Heart left ventricle (tissue), 16 donors: ENCODE measurements around the gene SLC66A2. TPM values are rescaled to one million over a fixed set of nuclear protein-coding genes. Genes with fewer than 3 reads are reported as not detected.

Experiments used
- ATAC-seq, 4 donors: fragments of 200-7000 bp; cut with Tn5 transposase; one replicate each; pipeline ENCODE4 v1.9.1; 2020 to 2022; ENCODE audit warnings: moderate library complexity in 4 of 4, mild to moderate bottlenecking in 3 of 4, moderate number of reproducible peaks in 1 of 4
- DNase-seq, 5 donors: peaks; one replicate each; pipeline ENCODE4 v3.0.0-alpha.2; 2020
- H3K27ac ChIP-seq, 12 donors: fragments of 200-600 bp; sonication (generic) in 4 of 12; one replicate each; pipeline versions ENCODE4 v1.5.0 to v1.8.0; 2016 to 2022; ENCODE audit warnings: mild to moderate bottlenecking in 2 of 12
- H3K27me3 ChIP-seq, 9 donors: fragments of 200-600 bp; sonication (generic) in 2 of 9; one replicate each; pipeline versions ENCODE4 v1.5.1 to v1.8.0; 2016 to 2022; ENCODE audit warnings: mild to moderate bottlenecking in 3 of 9
- H3K36me3 ChIP-seq, 9 donors: fragments of 200-600 bp; sonication (generic) in 2 of 9; one replicate each; pipeline versions ENCODE4 v1.5.0 to v1.8.0; 2018 to 2022; ENCODE audit warnings: mild to moderate bottlenecking in 2 of 9
- H3K4me1 ChIP-seq, 12 donors: fragments of 200-600 bp; sonication (generic) in 4 of 12; one replicate each; pipeline versions ENCODE4 v1.5.0 to v1.8.0; 2016 to 2022; ENCODE audit warnings: mild to moderate bottlenecking in 3 of 12
- H3K4me3 ChIP-seq, 12 donors: fragments of 200-600 bp; sonication (generic) in 4 of 12; one replicate each; pipeline versions ENCODE4 v1.5.0 to v1.8.0; 2017 to 2022; ENCODE audit warnings: mild to moderate bottlenecking in 9 of 12, moderate library complexity in 4 of 12
- H3K9me3 ChIP-seq, 12 donors: fragments of 200-600 bp; sonication (generic) in 4 of 12; one replicate each; pipeline versions ENCODE4 v1.5.0 to v1.8.0; 2016 to 2022; ENCODE audit warnings: mild to moderate bottlenecking in 1 of 12
- CTCF ChIP-seq, 12 donors: fragments of 200-600 bp; sonication (generic) in 4 of 12; IDR thresholded peaks; one replicate each; pipeline versions ENCODE4 v1.5.0 to v1.8.0; 2018 to 2022; ENCODE audit warnings: antibody characterized with exemption in 12 of 12, mild to moderate bottlenecking in 5 of 12
- POLR2A ChIP-seq, 2 donors: fragments of 450-650 bp; IDR thresholded peaks; one replicate each; pipeline ENCODE4 v1.6.1; 2017; ENCODE audit warnings: antibody characterized with exemption in 2 of 2, mild to moderate bottlenecking in 2 of 2, moderate library complexity in 2 of 2
- WGBS, 4 donors: extraction: QIAGEN DNeasy Blood & Tissue Kit in 2 of 4; methylation state at CpG; one replicate each; pipeline versions ENCODE4 v1.1.5 to v1.1.7; 2013 to 2018; 5-methylcytosine and 5-hydroxymethylcytosine counted together
- intact Hi-C, 10 donors: fragments of 100-400 bp; cut with DNase I; formaldehyde crosslinking; loops; one replicate each; pipeline versions ENCODE4 v1.11.1 to v1.14.2; 2022
- polyA plus RNA-seq, 2 donors: library from polyadenylated mRNA; stranded (reverse); fragments of 200-250 nt; gene quantifications; one replicate each; pipeline ENCODE4 v1.2.3, GENCODE V29; 2013
- total RNA-seq, 9 donors: library from RNA; depleted of rRNA in 2 of 9; stranded (reverse); fragments of >200 nt in 2 of 9; fragmentation: NEBNext Ultra II Directional in 3 of 9; extraction: Animal tissue kit (Norgen Biotek cat#: 25700) in 3 of 9; gene quantifications; one replicate each; pipeline versions ENCODE4 v1.1.0 to v1.2.4, GENCODE V29; 2016 to 2023
- donor health status: ischemic (EF 13 %, LVEDD 7.1; RV severe dilation, severe dysfunction).
- donor health status: healthy with polysubstance abuse.
- donor health status: DM: no; HTN: yes; CAD: no.
- donor health status: DM: no; HTN: no; CAD: no.
- donor health status: ischemic (EF 25% LVEDD 6.9; RV normal size, moderate dysfunction).
- donor health status: ischemic (EF 25% LVEDD 5.7; RV mildly dilated, moderate dysfunction).
- donor health status: healthy.
- donor health status: DM: yes; HTN: yes; CAD: no.
- donor health status: ischemic (EF 35%, LVEDD 5.7; RV mildly dilated, moderate dysfunction).
- donor health status: nonischemic (EF 11% LVEDD 7.7; RV severe dilation, severe dysfunction).
- donor health status: DM: yes; HTN: yes; CAD: no.
- donor health status: PGD.
- donor health status: ischemic (EF 29% LVEDD 5.4; RV normal size, mild dysfunction).
- donor health status: nonischemic (EF 23%, LVEDD 6.1; RV moderate dilation, normal function).

The SLC66A2 gene
- total and polyA plus RNA-seq, 11 donors = 19.7 to 33.4 (median 26.6) TPM

- Histone ChIP-seq H3K36me3 (peaks cover 0 to 27% (median 18%) of the 10 kb centered on the region in 9 donors), H3K4me1 (peaks cover 0 to 4% (median 0%) of the 10 kb centered on the region in 12 donors), H3K27me3 (no peaks in the 10 kb centered on the region), H3K9me3 (peaks cover 0 to 10% (median 0%) of the 10 kb centered on the region in 12 donors), H3K4me3 (no peak overlapping the region), H3K27ac (no peak overlapping the region)
- no peak for TF ChIP-seq CTCF (IDR thresholded peaks at IDR 0.05)
- no peak for TF ChIP-seq POLR2A (IDR thresholded peaks at IDR 0.05)
- 94 to 99% (median 97%) methylated on average over 7 to 25 of the region's 25 CpGs for WGBS, 4 donors
- ATAC-seq = no peak
- intact Hi-C loops = loop anchor here in 1 of 10 donors (10.0 kb wide), 1 partner anchor 81 kb away; the partner anchor contains the start of gene TXNL4A
- DNase-seq = peak in 2 of 5 donors; percentile 13 to 46
Measured at GRCh38 chr18:79903787-79904356, 47.6 kb downstream of the SLC66A2 start.

- ATAC-seq (no peak), DNase-seq (peak in 3 of 5 donors; percentile 16 to 52 (median 24))
- intact Hi-C loops = loop anchor here in 1 of 10 donors (10.0 kb wide), 1 partner anchor 82 kb away; the partner anchor contains the start of gene TXNL4A
- TF ChIP-seq CTCF (IDR thresholded peaks at IDR 0.05) (no peak), POLR2A (IDR thresholded peaks at IDR 0.05) (no peak)
- 95 to 99% (median 97%) methylated on average over 26 to 28 of the region's 28 CpGs for WGBS, 4 donors
- H3K9me3 ChIP-seq = peaks cover 0 to 10% (median 0%) of the 10 kb centered on the region in 12 donors
- H3K27me3 ChIP-seq = no peaks in the 10 kb centered on the region
- peaks cover 0 to 4% (median 0%) of the 10 kb centered on the region in 12 donors for H3K4me1 ChIP-seq
- H3K27ac ChIP-seq = no peak overlapping the region
- H3K36me3 ChIP-seq = peaks cover 0 to 23% (median 16%) of the 10 kb centered on the region in 9 donors
- H3K4me3 ChIP-seq = no peak overlapping the region
Measured at GRCh38 chr18:79903071-79903635, 48.3 kb downstream of the SLC66A2 start.

GRCh38 chr18:79902640-79903039 is 48.8 kb downstream of the SLC66A2 start:
- Histone ChIP-seq H3K4me3 (no peak overlapping the region), H3K9me3 (peaks cover 0 to 15% (median 0%) of the 10 kb centered on the region in 12 donors), H3K27me3 (no peaks in the 10 kb centered on the region), H3K27ac (no peak overlapping the region), H3K4me1 (peaks cover 0 to 4% (median 0%) of the 10 kb centered on the region in 12 donors), H3K36me3 (peaks cover 0 to 20% (median 15%) of the 10 kb centered on the region in 9 donors)
- peak in 3 of 5 donors; percentile 11 to 52 (median 12) for DNase-seq
- no peak for ATAC-seq
- WGBS, 4 donors = 92 to 97% (median 97%) methylated on average over 17 to 20 of the region's 20 CpGs
- intact Hi-C loops = loop anchor here in 1 of 10 donors (10.0 kb wide), 1 partner anchor 82 kb away; the partner anchor contains the start of gene TXNL4A
- no peak for TF ChIP-seq POLR2A (IDR thresholded peaks at IDR 0.05)
- TF ChIP-seq CTCF (IDR thresholded peaks at IDR 0.05) = no peak

- intact Hi-C loops = loop anchor here in 1 of 10 donors (10.0 kb wide), 1 partner anchor 83 kb away; the partner anchor contains the start of gene TXNL4A
- H3K27ac ChIP-seq = no peak overlapping the region
- no peaks in the 10 kb centered on the region for H3K27me3 ChIP-seq
- TF ChIP-seq POLR2A (IDR thresholded peaks at IDR 0.05) (no peak), CTCF (IDR thresholded peaks at IDR 0.05) (no peak)
- peaks cover 0 to 20% (median 13%) of the 10 kb centered on the region in 9 donors for H3K36me3 ChIP-seq
- WGBS, 4 donors = 86 to 100% (median 94%) methylated on average over 2 to 8 of the region's 8 CpGs
- no peak overlapping the region for H3K4me3 ChIP-seq
- peaks cover 0 to 4% (median 0%) of the 10 kb centered on the region in 12 donors for H3K4me1 ChIP-seq
- peak in 3 of 5 donors; percentile 17 to 29 (median 19) for DNase-seq
- H3K9me3 ChIP-seq = peaks cover 0 to 20% (median 2%) of the 10 kb centered on the region in 12 donors
- ATAC-seq = no peak
Measured at GRCh38 chr18:79902075-79902474, 49.4 kb downstream of the SLC66A2 start.
